HG02798 (cell line): ENCODE results near the gene TRIM42.

Experiments
- ATAC-seq: cut with Tn5 transposase; IDR thresholded peaks from one replicate; pipeline ENCODE4 v1.9.1; 2021; ENCODE audit warnings: mild to moderate bottlenecking; ENCODE audit not compliant: unreplicated experiment, poor library complexity

TRIM42 gene

DNA sequence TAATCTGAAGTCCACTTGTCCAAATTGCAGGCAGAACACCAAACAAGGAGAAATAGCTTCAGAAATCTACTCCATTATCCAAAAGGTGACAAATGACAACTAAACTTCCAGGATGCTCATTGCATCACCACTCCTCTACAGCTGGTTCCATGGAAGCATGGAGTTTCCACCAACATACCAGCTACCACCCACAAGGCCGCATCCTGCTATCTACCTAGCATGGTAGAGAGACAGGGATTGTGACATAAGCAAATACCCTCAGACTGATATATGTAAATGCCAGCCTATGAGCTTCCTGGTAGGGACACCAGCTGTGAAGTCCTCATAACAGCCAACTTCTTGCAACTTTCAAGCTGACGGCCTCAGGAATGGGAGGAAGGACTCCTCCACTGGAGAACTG lies at the start of gene TRIM42:
Gene TRIM42, plus strand, starts transcription at position 301 of the 400 bp plus-strand sequence. CDS start 166 bp downstream, outside the sequence.
- no peak for ATAC-seq

DNA sequence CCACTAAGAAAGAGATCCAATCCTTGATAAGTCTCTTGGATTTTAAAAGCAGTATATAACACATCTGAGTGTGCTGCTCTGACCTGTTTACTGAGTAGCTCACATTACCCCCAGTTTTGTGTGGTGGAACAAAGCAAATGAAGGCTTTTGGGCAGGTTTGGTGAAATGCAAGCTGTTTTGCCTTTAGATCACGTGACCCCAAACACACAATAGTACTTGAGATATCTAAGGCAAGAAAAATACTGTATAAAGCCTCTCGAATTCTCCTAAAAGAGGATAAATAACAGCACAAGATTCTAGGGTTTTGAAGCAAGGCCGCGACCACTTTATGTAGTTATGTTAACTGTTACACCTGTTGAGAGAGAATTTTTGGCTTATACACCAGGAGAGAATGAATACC lies 49.3 kb upstream of the TRIM42 start:
- no peak for ATAC-seq

DNA sequence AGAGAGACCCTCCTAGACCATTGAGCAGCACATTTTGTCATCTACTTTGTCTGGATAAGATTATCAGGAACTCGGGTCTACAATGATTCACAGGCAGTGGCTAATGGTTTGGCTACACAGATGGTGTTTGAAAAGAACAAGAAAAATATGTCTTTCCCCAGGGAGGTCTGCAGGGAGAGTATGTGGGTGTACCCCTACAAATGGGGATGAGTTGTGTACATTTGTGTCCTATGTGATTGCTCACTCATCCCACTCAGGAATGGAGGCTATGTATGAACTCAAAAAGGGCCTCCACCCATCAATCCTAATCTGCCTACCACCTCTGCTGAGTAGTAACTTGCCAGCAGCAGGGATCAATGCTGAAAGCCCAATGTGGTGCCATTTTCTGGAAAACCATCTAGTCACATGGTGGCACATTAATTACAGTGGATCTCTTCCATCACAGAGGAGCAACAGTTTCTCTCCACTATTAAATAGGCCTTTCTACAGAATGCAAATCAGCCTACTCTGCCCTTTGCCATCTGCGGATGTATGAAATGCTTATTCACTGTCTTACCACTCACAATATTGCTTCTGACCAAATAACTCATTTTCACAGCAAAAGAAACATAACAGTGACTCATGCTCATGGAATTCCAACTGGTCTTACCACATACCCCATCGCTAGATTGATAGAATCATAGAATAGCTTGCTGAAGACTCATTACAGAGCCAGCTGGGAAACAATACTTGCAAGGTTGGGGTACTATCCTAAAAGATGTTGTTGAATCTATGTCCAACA lies 48.3 kb upstream of the TRIM42 start:
- no peak for ATAC-seq

DNA sequence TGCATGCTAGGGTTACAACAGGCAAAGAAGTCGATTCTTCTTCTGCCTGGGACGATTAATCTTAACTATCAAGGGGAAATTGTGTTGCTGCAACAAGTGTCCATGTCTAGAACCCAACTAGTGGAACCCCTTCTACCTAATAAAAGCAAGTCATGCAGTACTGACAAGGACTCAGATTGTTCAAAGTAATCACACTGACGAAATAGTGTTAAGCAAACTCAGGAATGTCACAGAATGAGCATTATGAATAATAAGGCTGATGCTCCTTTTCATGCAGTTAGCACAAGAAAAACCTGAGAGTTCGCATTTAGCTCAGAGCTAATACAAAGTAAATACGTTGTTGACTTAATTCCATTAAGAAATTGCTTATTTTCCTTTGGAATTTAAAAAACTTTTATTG lies 47.5 kb upstream of the TRIM42 start:
- no peak for ATAC-seq

DNA sequence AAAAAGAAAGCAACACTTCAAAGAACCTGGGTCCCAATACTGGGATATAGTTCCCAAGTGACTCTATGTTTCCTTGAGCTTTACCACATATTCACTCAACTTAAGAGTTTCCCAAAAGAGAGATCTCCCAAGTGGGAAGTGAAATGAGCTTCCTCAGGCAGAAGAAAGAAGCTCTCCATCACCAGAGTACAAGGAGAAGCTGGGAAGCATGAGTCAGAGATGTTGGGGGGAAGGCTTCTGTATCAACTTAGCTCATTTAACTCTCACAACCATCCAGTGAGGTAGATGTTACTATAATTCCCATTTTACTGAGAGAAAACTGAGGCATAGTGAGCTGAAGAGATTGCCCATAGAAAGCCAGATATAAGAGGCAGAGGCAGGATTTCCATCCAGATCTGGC lies 47.0 kb upstream of the TRIM42 start:
- ATAC-seq = no peak

DNA sequence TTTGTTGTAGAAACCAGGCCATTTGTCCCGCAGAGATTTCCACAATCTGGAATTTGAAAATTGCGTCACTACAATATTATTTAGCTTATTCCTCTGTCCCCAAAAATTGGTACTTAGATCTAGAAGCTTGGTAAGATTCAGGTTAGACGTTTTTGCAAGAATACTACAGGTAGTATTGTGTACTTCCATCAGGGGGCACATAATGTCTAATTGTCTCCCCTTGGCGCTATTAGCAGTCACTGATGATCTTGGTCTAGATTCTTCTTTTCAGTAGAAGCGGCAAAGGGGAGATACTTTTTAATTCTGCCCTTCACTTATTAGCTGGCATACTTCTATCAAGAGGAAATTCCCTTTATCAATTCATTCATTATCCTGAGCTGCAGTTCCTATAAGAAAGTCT lies 42.6 kb upstream of the TRIM42 start:
- ATAC-seq = no peak

DNA sequence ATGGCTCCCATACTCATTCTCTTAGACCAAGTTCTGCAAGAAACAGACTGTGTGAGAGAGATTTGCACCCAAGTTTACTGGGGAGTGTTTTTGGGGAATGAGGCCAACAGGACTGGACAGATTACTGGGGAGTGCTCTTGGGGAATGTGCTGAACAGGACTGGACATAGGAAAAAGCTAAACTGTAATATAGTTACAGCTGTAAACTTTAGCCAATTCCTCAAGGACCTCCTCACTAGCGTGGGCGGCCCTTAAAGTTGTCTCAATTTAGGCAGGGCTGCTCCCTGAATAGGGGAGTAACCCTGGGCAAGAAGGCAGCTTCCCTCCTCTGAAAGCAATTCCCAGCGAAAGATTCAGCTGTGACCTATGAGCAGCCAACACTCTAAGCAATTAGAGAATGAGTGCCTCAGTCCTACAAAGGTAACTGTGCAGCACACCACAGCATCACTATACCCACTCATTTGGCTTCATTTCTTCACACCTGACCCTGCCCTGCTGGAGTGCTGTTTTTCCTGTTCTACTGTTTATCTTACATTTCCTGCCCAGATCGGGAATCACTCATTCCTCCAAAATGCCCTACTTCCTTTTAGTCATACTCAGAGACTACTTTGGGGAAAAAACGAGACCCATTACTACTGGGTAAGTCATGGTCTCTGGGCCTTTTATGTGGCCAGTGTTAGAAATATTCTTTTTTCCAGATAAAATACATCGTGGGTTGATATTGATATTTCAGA lies 41.3 kb upstream of the TRIM42 start:
- ATAC-seq = no peak

DNA sequence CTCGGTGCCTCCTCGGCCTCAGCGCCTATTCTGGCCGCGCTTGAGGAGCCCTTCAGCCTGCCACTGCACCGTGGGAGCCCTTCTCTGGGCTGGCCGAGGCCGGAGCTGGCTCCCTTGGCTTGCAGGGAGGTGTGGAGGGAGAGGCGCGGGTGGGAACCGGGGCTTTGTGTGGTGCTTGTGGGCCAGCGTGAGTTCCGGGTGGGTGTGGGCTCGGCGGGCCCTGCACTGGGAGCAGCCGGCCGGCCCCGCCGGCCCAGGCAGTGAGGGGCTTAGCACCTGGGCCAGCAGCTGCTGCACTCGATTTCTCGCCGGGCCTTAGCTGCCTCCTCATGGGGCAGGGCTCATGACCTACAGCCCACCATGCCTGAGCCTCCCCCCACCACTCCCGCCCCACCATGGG lies 26.6 kb upstream of the TRIM42 start:
- no peak for ATAC-seq

DNA sequence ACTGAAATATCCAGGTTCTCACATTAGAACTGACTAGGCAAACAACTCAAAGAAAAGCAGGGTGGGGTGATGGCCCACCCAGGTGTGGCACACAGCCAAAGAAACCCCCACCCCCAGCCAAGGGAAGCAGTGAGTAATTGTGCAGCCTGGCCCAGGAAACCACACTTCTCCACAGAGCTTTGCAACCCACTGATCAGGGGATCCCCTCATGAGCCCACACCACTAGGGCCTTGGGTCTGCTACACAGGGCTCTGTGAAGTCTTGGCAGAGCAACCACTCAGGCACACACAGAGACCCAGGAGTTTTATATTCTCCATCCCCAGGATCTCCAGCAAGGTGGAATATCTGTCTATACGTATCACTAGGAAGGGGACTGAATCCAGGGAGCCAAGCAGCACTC lies 22.2 kb upstream of the TRIM42 start:
- ATAC-seq = peak; percentile 71

DNA sequence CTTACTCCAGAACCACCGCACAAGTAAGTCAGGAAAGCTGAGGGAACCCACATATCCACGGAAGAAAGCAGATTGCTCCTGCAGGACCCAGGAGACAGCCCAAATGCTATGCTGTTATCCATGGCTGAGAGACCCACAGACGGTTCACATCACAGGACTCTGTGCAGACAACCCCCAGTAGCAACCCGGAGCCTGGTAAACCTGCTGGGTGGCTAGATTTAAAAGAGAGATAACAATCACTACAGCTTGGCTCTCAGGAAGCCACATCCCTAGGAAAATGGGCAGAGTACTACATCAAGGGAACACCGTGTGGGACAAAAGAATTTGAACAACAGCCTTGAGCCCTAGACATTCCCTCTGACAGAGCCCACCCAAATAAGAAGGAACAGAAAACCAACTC lies 13.8 kb upstream of the TRIM42 start:
- no peak for ATAC-seq

DNA sequence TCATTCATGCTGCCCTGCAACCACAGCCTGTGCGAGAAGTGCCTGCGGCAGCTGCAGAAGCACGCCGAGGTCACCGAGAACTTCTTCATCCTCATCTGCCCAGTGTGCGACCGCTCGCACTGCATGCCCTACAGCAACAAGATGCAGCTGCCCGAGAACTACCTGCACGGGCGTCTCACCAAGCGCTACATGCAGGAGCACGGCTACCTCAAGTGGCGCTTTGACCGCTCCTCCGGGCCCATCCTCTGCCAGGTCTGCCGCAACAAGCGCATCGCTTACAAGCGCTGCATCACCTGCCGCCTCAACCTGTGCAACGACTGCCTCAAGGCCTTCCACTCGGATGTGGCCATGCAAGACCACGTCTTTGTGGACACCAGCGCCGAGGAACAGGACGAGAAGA lies 4.7 kb downstream of the TRIM42 start:
- ATAC-seq = no peak

DNA sequence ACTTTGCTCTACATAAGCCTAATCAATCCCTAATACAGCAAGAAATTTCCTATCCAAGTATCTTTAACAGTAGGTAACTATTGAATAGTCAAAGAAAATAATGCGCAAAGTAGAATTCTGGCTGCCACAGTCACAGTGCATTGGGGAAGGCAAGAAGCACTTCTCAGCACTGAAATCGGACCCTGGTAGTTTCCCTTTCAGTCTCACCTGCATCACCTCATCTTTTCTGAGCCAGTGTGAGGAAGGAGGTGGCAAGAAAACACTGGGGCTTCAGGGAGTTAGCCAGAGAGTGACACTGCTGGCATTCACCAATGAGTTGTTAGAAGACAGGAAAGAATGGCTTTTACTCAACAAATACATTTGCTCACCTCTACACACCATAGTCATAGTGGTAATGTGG lies 8.3 kb downstream of the TRIM42 start:
- ATAC-seq = no peak

DNA sequence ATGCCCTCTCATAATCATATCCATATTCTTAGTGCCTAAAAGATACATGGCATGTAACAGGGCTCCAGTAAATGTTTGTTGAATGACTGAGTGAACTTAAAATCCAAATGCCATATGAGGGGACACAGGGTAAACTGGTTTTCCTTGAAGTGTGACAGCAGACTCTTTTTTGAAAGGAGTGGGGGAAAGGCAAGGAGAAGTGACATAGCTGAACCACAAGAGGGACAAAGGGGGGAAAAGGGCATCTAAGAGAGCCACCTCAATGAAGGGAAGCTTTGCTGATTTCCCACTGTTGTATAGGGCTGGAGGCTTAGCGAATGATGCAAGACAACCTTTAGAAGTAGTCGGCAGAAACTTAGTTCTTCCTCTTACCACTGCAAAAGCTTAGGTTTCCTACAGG lies 9.1 kb downstream of the TRIM42 start:
- ATAC-seq = no peak

DNA sequence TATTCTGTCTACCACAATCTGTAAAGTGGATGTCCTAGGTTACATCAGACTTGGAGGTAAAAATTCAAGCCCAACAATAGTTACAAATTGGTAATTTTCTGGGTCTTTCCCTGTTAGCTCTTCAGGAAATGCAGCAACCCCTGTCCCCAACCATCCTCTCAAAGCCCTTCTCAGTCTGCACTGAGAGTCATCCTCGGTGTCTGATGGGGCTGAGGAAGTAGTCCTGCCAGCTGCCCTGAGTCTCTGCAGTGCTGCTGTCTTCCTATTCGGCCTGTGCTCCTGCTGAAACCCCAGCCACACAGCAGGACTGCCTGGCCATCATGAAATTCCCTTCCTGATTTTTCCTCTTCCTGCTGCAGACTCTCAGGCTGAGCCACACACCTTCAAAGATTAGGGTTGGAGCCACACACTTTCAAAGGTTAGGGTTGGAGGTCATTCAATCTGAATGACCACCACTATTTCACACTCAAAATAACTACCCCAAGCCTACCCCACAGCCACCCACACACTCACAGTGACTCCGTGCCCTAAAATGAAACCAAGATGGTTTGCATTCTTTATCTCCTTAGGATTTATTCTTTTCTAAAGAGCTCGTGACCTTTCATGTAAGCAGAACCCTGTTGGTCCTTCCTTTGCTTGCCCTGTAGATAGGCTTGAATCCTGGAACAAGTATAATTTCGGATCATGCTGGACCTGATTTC lies 17.6 kb downstream of the TRIM42 start:
- peak; percentile 64 for ATAC-seq

DNA sequence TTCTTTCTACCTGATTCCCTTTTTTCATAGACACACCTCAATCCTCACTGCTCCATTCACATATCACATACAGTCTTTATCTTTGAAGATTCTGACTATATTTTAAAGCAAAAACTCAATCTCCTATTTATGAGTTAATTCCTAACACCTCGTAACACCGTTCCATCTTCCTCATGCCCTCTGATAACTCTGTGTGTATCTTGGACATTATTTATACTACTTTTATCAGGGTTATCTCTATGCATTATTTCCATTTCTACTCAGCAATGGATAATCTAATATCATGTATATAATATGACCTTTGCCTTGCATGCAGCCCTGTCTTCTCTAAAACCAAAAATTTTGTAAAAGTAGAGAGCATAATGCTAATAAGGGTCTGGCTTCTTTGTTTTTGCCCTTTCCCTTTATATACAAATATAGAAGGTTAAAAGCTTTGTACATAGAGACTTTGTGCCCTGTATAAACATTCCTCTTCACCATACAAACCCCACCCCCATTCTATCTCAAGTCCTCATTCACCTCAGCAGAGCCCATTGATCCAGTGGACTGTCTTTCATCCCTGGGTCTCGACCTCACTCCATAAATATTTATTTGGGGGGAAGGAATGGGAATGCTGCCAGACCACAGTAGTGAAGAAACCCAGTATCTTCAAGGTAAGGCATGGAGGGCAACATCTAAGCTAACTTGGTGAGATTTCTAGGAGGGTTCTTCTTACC lies 21.8 kb downstream of the TRIM42 start:
- no peak for ATAC-seq

DNA sequence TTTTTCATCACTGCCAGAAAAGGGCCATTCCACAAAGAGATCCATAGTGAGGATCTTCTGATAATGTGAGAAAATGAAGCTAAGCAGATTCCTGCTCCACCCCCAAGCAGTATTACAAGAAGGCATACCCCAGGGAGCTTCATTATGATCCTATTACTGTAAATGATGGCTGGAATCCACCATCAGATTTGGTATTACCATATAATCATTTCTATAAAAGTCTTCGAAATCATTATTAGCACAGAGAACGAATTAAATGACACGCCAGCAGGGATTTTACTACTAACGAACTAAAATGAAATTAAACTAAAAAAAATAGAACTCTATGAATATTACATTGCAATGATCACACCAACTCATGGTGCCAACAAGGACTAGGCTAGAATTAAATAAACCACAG lies 24.4 kb downstream of the TRIM42 start:
- no peak for ATAC-seq

DNA sequence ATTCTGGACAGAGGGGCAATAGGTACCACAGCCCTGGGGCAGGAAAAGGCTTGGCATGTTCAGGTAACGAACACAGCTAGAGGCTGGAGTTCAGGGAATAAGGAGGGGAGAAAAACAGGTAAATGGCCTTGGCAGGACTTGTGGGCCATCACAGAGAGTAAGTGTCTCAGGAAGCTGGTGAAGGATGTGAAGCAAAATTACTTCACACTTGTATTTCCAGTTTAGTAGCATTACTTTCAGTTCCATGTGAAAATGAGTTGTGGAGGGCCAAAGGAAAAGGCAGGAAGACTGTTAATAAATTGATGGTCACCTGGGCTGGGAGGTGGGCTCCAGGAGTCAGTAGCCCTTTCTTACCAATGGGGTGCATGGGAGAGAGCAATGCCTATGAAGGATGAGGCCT lies 25.6 kb downstream of the TRIM42 start:
- no peak for ATAC-seq

DNA sequence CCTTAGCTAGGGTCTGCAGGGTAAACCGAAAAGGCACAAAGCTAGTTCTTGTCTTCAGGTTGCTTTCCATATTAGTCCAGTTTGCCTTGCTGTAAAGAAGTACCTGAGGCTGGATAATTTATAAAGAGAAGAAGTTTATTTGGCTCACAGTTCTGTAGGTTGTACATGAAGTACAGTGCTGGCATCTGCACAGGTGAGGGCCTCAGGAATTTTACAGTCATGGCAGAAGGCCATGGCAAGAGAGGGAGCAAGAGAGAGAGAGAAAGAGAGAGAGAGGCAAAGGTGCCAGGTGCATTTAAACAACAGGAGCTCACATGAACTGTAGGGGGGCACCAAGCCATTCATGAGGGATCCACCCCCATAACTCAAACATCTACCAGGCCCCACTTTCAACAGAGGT lies 26.9 kb downstream of the TRIM42 start:
- ATAC-seq = no peak

DNA sequence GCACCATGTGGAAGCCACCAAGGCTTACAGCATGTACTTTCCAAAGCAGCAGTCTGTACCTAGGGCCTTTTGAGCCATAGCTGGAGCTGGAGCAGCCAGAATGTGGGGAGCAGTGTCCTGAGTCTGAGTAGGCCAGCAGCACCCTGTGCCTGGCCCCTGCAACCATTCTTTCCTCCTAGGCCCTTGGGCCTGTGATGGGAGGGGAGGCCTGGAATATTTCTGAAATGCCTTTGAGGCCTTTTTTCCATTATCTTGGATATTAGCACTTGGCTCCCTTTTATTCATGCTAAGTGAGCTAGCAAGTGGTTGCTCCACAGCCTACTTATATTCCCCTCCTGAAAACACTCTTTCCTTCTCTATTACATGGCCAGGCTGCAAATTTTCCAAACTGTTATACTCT lies 28.1 kb downstream of the TRIM42 start:
- ATAC-seq = no peak

DNA sequence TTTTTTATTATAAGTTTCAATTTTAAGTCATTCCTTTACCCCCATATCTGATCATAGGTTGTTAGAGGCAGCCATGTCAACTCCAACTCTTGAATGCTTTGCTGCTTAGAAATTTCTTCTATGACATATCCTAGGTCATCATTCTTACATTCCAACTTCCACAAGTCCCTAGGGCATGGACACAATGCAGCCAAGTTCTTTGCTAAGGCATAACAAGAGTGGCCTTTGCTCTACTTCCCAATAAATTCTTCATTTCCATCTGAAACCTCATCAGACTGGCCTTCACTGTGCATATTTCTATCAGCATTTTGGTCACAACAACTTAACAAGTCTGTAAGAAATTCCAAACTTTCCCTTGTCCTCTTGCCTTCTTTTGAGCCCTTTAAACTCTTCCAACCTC lies 28.5 kb downstream of the TRIM42 start:
- ATAC-seq = no peak

DNA sequence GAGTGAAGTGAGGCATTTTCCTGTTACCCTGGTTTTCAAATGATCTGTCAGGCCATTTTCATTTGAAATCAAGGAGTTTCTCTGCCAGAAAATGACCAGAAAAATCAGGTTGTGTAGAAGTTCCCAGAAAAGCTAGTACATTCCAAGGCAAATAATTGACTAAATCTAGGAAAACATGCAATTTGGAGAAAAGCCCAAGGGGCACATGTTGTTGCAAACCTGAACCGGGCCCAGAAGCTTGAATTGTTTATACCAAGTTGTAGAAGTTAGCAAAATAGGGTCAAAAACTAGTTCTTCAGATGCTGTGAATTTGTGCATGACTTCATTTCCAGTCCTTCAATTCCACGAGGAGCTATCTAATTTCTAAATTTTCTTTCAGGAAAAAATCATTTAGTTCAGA lies 31.0 kb downstream of the TRIM42 start:
- ATAC-seq = no peak
